CD4-positive, alpha-beta T cell treated with Interleukin-6 at 100 ng/mL for 8 hours (primary cell): Measurements from ENCODE around the gene NLRC5.

Source experiments
- DNase-seq: peaks from one replicate; pipeline ENCODE4 v3.0.0-alpha.2; 2020; ENCODE audit warnings: mixed read lengths, low spot score

Gene NLRC5

GRCh38 chr16:57127037-57127763 is 137.8 kb downstream of the NLRC5 start:
- no peak for DNase-seq

DNA sequence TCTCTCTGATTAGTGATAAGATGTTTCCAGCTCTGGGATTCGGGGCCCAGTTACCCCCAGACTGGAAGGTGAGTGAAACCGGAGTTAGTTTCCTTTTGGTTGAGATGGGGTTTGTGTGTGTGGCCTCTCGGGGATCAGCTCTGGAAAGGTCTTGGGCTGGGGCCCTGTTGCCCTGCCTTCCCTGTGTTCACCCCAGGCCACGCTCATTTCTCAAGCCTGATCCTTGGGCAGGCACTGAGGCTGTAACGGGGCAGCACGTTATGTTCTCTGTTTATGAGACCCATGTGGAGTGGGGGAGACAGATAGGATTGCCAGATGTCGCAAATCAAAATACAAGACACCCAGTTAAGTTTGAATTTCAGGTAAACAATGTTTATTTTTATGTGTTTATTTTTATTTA is 138.5 kb downstream of the NLRC5 start:
- DNase-seq, result no peak

DNA sequence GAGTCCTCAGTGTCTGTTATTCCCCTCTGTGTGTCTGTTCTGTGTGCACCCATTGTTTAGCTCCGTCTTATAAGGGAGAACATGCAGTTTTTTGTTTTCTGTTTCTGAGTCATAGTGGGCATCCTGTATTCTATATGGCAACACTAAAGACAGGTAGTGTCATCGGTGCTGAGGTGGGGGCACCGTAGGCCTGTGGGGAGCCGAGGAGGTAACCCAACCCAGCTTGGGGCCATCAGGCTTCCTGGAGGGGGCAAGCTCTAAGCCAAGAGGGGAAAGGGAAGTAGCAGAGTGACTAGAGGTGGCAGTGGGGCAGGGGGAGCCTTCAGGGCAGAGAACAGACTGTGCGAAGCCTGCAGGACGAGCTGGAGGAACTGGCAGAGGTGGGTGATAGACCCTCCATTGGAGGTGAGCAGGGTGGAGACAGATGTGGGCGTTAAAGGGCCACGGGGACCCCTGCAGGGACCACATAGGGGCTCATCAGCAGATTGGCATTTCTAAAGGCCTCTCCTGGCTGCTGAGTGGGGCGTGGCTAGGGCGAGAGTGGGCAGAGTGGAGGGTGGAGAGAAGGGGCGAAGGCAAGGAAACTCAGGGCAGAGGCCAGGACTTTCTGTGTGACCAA is 139.5 kb downstream of the NLRC5 start:
- DNase-seq, result peak; percentile 58

DNA sequence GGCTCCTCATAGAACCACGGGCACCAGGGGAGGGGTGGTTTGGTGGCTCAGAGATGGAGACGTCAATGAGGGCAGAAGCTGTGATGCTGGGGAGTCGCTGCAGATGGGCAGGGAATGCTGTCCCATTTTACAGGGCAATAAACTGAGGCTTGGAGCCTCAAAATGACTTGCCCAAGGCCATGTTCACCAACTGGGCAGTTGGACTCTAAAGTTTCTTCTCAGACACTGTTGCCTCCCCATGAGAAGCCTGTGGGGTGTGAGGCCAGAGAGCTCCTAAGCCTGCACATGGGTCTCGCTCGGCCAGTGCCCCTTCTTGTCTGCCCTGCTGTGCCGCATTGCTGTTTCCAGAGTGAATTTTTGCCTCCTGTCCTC is 141.6 kb downstream of the NLRC5 start:
- DNase-seq, result no peak

DNA sequence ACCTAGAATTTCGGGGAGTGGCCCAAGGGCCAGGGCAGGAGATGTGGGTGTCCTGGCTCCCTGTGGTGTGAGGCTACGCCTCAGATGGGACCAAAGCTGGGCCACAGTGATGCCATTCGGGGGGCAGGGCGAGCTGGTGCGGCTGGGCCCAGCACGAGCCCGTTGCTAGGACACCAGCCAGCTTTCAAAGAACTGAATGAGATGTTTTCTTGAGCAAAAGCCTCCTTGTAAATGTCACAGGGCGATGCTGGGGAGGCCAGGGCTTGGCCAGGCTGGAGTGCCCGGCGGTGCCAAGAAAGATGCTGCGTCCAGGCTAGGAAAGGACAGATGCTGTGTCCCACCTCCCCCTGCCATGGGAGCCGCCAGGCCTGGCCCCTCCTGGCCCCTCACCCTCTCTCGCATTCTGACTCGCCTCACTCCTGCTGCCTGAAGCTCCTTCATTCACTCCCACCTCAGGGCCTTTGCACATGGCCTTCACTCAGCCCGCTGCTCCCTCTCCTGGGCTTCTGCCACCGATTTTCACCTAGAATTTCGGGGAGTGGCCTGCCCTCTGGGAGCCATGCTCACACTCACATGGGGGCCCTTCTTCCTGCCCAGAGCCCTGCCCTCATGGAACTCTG is 142.1 kb downstream of the NLRC5 start:
- DNase-seq, result no peak

GRCh38 chr16:57132470-57132869 is 143.1 kb downstream of the NLRC5 start:
- no peak for DNase-seq

GRCh38 chr16:57133031-57133430 is 143.7 kb downstream of the NLRC5 start:
- DNase-seq, result no peak
